RPMI7951 (cell line): ENCODE data around the gene RFPL1. TPM values are rescaled to one million over a fixed set of nuclear protein-coding genes. Genes with fewer than 3 reads are reported as not detected.
A peak's percentile ranks its signal among the peaks of the same experiment; 100 is the strongest.
"Not testable (repeated sequence)": the region's sequence is repeated elsewhere in the genome, so short reads cannot be mapped to it uniquely, and the experiment has no call there.

ENCODE experiments used
- DNase-seq: peaks from one replicate; pipeline ENCODE4 v3.0.0-alpha.2; 2012; ENCODE audit warnings: low read depth
- total RNA-seq: library from RNA; depleted of rRNA; stranded (reverse); fragments of >200 nt; shearing (Covaris generic); gene quantifications from 2 replicates; pipeline ENCODE4 v1.2.3, GENCODE V29; 2014; rRNA removed

The RFPL1 gene
- total RNA-seq, 1 experiment from 2014 or later, result not detected

- DNase-seq, result no peak
Observed at GRCh38 chr22:29478326-29479276, 40.2 kb downstream of the RFPL1 start.

- no peak for DNase-seq
Observed at GRCh38 chr22:29479417-29480261, 41.3 kb downstream of the RFPL1 start, which contains the start of gene NEFH. NEFH (plus strand) TSS chr22:29480218; CDS start chr22:29480263, 45 bp downstream.

- DNase-seq, result no peak
Observed at GRCh38 chr22:29480262-29480511, 41.8 kb downstream of the RFPL1 start.

- peak; percentile 18 for DNase-seq
Observed at GRCh38 chr22:29480512-29481264, 42.3 kb downstream of the RFPL1 start.

GRCh38 chr22:29481265-29482000 is 43.0 kb downstream of the RFPL1 start:
- peak; percentile 9 for DNase-seq

GRCh38 chr22:29482253-29482652 is 43.9 kb downstream of the RFPL1 start:
- DNase-seq, result no peak

GRCh38 chr22:29482726-29483125 is 44.3 kb downstream of the RFPL1 start:
- no peak for DNase-seq

GRCh38 chr22:29483254-29483653 is 44.9 kb downstream of the RFPL1 start:
- no peak for DNase-seq

- DNase-seq, result no peak
Observed at GRCh38 chr22:29484642-29485041, 46.3 kb downstream of the RFPL1 start.

- DNase-seq, result no peak
Observed at GRCh38 chr22:29485448-29485847, 47.1 kb downstream of the RFPL1 start.

GRCh38 chr22:29487426-29487986 is 49.1 kb downstream of the RFPL1 start:
- no peak for DNase-seq

- not testable (repeated sequence) for DNase-seq
Observed at GRCh38 chr22:29489127-29489780, 50.9 kb downstream of the RFPL1 start.

- no peak for DNase-seq
Observed at GRCh38 chr22:29491012-29491411, 52.6 kb downstream of the RFPL1 start.

Other genes with a start within 250 kb of the RFPL1 start
- 0.29 TPM in 1 of 2 replicates, not detected in the other for gene EMID1, start 232.7 kb upstream of the RFPL1 start, total RNA-seq
- 10.5 and 12.3 TPM in 2 replicates for gene RHBDD3, start 170.6 kb upstream of the RFPL1 start, total RNA-seq
- gene EWSR1, start 170.3 kb upstream of the RFPL1 start, total RNA-seq, result 127 and 233 TPM in 2 replicates
- gene GAS2L1, start 131.9 kb upstream of the RFPL1 start, total RNA-seq, result 10.9 and 17.1 TPM in 2 replicates
- 0.24 TPM in 1 of 2 replicates, not detected in the other for gene RASL10A, start 122.9 kb upstream of the RFPL1 start, total RNA-seq
- gene AP1B1, start 50.0 kb upstream of the RFPL1 start, total RNA-seq, result 40.3 and 48.8 TPM in 2 replicates
- under 0.01 and 0.20 TPM in 2 replicates for gene NEFH, start 41.6 kb downstream of the RFPL1 start, total RNA-seq
- 45.1 and 52.0 TPM in 2 replicates for gene THOC5, start 115.2 kb downstream of the RFPL1 start, total RNA-seq
- 50.8 and 52.9 TPM in 2 replicates for gene NIPSNAP1, start 142.5 kb downstream of the RFPL1 start, total RNA-seq
- gene NF2, start 165.1 kb downstream of the RFPL1 start, total RNA-seq, result 35.9 TPM in 2 replicates